Urothelium cell line (cell line): ENCODE data around the gene CCS.
"Not testable (repeated sequence)": the region's sequence is repeated elsewhere in the genome, so short reads cannot be mapped to it uniquely, and the experiment has no call there.

Experiments
- DNase-seq: peaks from one replicate; pipeline ENCODE4 v3.0.0; 2011; ENCODE audit warnings: low spot score, mixed read lengths
- FAIRE-seq: peaks from 2 replicates; lab custom pipeline; 2011; peaks lifted over from hg19 to GRCh38; lab: Jason Lieb, UNC

Gene CCS

GRCh38 chr11:66625041-66625751 lies 32.2 kb downstream of the CCS start:
- no peak for DNase-seq
- FAIRE-seq = no peak

- FAIRE-seq (no peak), DNase-seq (no peak)
Observed at GRCh38 chr11:66625752-66626149, 32.8 kb downstream of the CCS start.

GRCh38 chr11:66626382-66626781 lies 33.4 kb downstream of the CCS start:
- FAIRE-seq (no peak), DNase-seq (no peak)

- FAIRE-seq (no peak), DNase-seq (no peak)
Observed at GRCh38 chr11:66626926-66627325, 33.9 kb downstream of the CCS start.

- DNase-seq = no peak
- no peak for FAIRE-seq
Observed at GRCh38 chr11:66628061-66628603, 35.1 kb downstream of the CCS start.

GRCh38 chr11:66629356-66629755 lies 36.4 kb downstream of the CCS start:
- DNase-seq (no peak), FAIRE-seq (no peak)

DNA sequence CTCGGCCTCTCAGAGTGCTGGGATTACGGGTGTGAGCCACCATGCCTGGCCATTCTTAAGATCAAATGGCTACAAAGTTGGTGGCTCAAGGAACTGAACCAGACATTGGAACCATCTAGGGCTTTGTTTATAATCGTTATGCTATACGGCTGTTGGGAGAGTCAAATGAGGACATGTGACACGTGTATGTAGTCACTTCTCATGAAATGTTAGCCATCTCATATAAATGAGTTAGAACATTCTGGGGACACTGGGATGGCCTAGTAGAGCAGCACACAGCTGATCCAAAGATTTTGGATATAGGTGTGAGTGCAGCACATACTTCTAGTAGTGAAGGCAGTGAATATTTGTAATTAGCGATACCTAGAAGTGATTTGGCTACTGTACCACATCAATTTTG lies 38.9 kb downstream of the CCS start:
- DNase-seq = no peak
- no peak for FAIRE-seq

DNA sequence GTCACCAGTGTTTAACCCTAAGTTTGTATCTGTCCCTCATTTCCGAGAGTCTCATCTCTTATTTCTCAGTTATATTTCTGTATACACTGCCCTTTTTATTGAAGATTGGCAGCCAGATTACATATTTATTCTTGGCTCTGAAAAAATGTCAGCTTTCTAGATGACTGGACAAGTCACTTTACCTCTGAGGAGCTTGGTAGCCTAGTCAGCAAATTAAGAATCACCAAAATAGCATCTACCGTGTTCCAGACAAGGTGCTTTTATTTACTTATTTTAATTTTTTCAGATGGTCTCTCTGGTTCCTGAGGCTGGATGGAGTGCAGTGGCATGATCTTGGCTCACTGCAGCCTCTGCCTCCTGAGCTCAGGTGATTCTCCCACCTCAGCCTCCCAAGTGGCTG lies 40.0 kb downstream of the CCS start:
- DNase-seq = no peak
- no peak for FAIRE-seq

DNA sequence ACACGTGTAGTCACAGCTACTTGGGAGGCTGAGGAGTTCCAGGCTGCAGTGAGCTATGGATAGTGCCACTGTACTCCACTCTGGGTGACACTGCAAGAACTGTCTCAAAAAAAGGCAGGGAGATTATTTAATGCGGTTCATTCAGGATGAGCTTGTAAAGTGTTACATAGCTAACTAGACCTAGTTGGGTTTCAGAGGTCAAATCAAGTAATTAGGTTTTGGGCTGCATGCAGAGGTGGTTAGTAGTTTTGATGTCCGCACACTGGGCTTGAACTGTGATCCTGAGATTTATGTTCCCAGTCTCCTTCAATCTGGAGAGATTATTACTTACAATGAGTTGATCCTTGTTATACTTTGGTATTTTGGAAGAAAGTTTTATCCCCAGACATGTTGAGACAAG lies 43.4 kb downstream of the CCS start:
- DNase-seq (no peak), FAIRE-seq (no peak)

GRCh38 chr11:66637557-66638176 lies 44.7 kb downstream of the CCS start:
- FAIRE-seq (no peak), DNase-seq (no peak)

DNA sequence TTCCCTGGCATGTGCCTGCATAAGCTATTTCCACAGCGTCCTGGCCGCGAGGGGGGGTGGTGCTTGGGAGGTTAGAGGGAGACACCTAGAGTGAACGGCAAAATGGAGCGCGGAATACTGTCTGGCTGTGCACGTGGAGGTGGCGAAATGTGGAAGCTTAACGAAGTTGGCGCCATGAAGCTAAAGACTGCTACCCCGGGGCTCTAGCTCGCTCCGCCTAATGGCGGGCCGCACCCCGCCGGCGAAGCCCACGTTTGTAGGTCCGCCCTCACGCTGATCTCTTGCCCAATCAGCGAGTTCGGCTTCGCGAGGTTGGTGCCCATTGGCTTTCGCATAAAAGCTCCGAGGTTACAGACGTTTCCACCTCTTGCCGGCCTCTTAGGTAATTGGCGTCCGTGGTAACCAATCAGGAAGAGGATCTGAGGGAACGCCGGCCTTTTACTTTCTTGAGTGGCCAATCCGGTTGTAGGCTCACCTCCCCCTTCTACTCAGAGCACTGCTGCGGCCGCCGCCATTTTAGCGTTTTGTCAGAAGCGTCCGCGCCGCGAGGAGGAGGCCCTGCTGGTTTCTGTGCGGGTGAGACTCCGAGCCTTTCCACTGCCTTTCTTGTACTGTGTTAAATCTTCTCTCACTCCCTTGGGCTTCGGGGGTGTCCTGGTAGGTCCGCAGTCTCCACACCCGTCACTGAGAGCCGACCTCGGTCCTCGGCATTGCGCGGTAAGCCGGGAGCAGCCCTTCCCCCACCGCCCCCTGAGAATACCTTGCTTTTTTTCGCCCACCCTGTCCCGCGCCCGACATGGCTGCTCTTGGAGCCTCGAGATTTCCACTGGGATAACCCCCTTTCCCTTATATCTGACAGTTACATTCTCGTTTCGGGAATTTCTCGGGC lies 45.4 kb downstream of the CCS start, which contains the start of gene RBM4:
RBM4 (plus strand) TSS at position 527 of the 889 bp plus-strand sequence. CDS start 1,009 bp downstream, outside the sequence.
- DNase-seq (peak; percentile 98), FAIRE-seq (no peak)

DNA sequence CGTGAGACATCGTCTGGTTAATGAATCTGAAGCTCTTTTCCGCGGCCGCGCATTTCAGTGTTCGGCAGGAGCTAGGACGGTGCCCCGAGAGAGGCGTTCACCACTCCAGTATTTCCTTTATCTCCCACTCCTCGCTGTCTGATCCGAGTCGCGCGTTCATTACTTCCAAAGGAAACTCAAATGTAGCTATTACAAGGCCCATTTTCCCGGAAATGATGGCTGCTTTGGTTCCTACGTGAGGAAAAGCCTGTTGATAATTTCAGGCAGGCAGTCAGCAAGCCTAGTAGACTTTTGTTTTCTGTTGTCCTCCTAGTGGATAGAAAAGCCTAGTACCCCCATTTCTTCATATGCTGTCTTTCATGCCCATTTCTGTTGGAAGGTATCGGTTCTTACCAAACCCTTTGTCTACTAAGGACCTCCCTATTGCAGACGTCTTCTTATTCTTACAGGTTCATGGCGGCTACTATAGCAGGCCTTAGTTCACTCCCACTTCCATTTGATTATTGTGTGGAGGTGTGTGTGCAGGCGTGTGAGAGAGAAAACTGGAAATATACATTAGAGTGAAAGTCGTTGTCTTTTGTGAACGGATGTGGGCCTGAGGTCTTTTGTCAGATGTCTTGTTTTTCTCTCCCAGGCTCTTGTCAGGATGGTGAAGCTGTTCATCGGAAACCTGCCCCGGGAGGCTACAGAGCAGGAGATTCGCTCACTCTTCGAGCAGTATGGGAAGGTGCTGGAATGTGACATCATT lies 46.3 kb downstream of the CCS start:
- FAIRE-seq = no peak
- no peak for DNase-seq

DNA sequence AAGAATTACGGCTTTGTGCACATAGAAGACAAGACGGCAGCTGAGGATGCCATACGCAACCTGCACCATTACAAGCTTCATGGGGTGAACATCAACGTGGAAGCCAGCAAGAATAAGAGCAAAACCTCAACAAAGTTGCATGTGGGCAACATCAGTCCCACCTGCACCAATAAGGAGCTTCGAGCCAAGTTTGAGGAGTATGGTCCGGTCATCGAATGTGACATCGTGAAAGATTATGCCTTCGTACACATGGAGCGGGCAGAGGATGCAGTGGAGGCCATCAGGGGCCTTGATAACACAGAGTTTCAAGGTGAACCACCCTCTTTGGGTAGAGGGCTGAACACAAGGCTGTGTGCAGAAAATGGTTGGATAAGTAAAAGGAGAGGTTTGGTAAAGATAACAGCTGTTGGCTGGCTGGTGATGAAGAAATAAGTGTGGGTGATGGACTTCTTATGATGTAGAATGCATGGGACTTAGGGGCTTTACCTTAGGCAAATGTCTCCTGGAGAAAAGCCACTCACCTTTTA lies 46.9 kb downstream of the CCS start:
- peak; percentile 9 for FAIRE-seq
- not testable (repeated sequence) for DNase-seq

- no peak for FAIRE-seq
- no peak for DNase-seq
Observed at GRCh38 chr11:66641834-66642233, 48.8 kb downstream of the CCS start.

GRCh38 chr11:66643745-66644437 lies 50.9 kb downstream of the CCS start:
- DNase-seq (no peak), FAIRE-seq (no peak)

GRCh38 chr11:66646828-66647227 lies 53.8 kb downstream of the CCS start:
- DNase-seq = no peak
- FAIRE-seq = no peak

DNA sequence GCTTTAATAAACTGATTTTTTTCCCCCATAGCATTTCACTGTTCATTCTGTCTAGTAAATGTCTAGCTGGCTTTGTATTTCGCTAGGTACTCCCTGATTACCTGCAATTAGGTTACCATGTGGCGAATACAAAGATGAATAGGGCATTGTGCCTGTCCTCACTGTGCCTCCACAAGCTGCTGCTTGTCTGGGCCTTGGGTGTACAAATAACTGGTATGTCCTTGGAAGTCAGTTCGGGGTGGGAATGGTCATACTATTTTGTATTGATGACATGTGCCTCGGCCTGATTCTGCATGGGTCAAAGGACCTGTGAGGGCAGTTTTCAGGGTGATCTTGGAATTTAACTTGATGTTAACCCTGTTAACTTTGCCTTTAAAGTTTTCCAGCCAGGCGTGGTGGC lies 56.9 kb downstream of the CCS start:
- FAIRE-seq (no peak), DNase-seq (no peak)

GRCh38 chr11:66651016-66651415 lies 58.0 kb downstream of the CCS start:
- DNase-seq = no peak
- FAIRE-seq = no peak

- DNase-seq (no peak), FAIRE-seq (no peak)
Observed at GRCh38 chr11:66652651-66653050, 59.7 kb downstream of the CCS start.

DNA sequence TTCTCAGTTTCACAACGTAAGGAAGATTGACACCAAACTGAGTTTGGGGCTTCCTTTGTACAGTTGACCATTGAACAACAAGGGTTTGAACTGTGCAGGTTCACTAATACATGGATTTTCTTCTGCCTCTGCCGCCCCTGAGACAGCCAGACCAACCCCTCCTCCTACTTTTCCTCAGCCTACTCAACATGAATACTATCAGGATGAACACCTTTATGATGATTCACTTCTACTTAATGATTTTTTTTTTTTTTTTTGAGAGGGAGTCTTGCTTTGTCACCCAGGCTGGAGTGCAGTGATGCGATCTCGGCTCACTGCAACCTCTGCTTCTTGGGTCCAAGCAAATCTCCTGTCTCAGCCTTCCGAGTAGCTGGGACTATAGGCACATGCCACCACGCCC lies 60.1 kb downstream of the CCS start:
- DNase-seq (no peak), FAIRE-seq (no peak)
